Measurements from ENCODE around the gene PRUNE1. TPM values are rescaled to one million over a fixed set of nuclear protein-coding genes. Genes with fewer than 3 reads are reported as not detected.

PRUNE1 gene
- total RNA-seq, 1 donor from 2014 or later: 26.4 TPM

Small RNA genes lying within 50 kb of the gene (small RNA-seq; reads per million reads assigned to genes)
- not detected for gene RNU6-884P (ENCODE audit: low replicate concordance)

Other genes with a start within 250 kb of the PRUNE1 start
- gene CTSS, start 242.7 kb upstream of the PRUNE1 start, total RNA-seq: 17.6 TPM
- gene CTSK, start 200.2 kb upstream of the PRUNE1 start, total RNA-seq: 85.3 TPM
- 60.7 TPM for gene ARNT, start 131.8 kb upstream of the PRUNE1 start, total RNA-seq
- gene CTXND2, start 121.3 kb upstream of the PRUNE1 start, total RNA-seq: not detected
- gene SETDB1, start 82.1 kb upstream of the PRUNE1 start, total RNA-seq: 31.0 TPM
- gene CERS2, start 33.6 kb upstream of the PRUNE1 start, total RNA-seq: 37.2 TPM
- 1.6 TPM for gene ANXA9, start 26.2 kb upstream of the PRUNE1 start, total RNA-seq
- 15.4 TPM for gene MINDY1, start 1.5 kb upstream of the PRUNE1 start, total RNA-seq
- 43.3 TPM for gene BNIPL, start 28.1 kb downstream of the PRUNE1 start, total RNA-seq
- 2.9 TPM for gene C1orf56, start 39.3 kb downstream of the PRUNE1 start, total RNA-seq
- 39.4 TPM for gene CDC42SE1, start 51.2 kb downstream of the PRUNE1 start, total RNA-seq
- 1.6 TPM for gene MLLT11, start 51.9 kb downstream of the PRUNE1 start, total RNA-seq
- 18.1 TPM for gene GABPB2, start 62.3 kb downstream of the PRUNE1 start, total RNA-seq
- 83.6 TPM for gene SEMA6C, start 138.2 kb downstream of the PRUNE1 start, total RNA-seq
- gene TNFAIP8L2, start 148.2 kb downstream of the PRUNE1 start, total RNA-seq: 2.7 TPM
- 7.1 TPM for gene LYSMD1, start 157.5 kb downstream of the PRUNE1 start, total RNA-seq
- gene SCNM1, start 157.7 kb downstream of the PRUNE1 start, total RNA-seq: 19.1 TPM
- 28.3 TPM for gene TMOD4, start 167.5 kb downstream of the PRUNE1 start, total RNA-seq
- 29.2 TPM for gene VPS72, start 181.7 kb downstream of the PRUNE1 start, total RNA-seq
- 73.4 TPM for gene PIP5K1A, start 190.1 kb downstream of the PRUNE1 start, total RNA-seq
- gene PSMD4, start 246.3 kb downstream of the PRUNE1 start, total RNA-seq: 105 TPM

All from tongue (tissue), 2 donors.